Right lobe of liver (tissue), 4 donors: Measurements from ENCODE around the gene ELMO1.

Source experiments
- CTCF ChIP-seq, 4 donors: fragments of 200-600 bp in 3 of 4; fragments of 450-650 bp in 1 of 4; IDR thresholded peaks; one replicate each; pipeline versions ENCODE4 v1.5.1 to v1.8.0; 2016 to 2022; ENCODE audit warnings: antibody characterized with exemption in 4 of 4, mild to moderate bottlenecking in 2 of 4
- POLR2A ChIP-seq: fragments of 450-650 bp; IDR thresholded peaks from one replicate; pipeline ENCODE4 v1.6.1; 2017; ENCODE audit warnings: antibody characterized with exemption, mild to moderate bottlenecking
- donor health status: DM: no; HTN: no; CAD: no.
- donor health status: DM: no; HTN: no; CAD: no.
- donor health status: DM: no; HTN: yes; CAD: no.

GRCh38 chr7:36810032-36810431, 638.6 kb downstream of the ELMO1 start:
- no peak for TF ChIP-seq CTCF (IDR thresholded peaks at IDR 0.05)
- TF ChIP-seq POLR2A: no peak
